RWPE1 (cell line): ENCODE measurements around the gene OTUD7B.
"Not testable (repeated sequence)": the region's sequence is repeated elsewhere in the genome, so short reads cannot be mapped to it uniquely, and the experiment has no call there.

Source experiments
- CTCF ChIA-PET: fragments of 350-600 bp; sonication (Branson Sonifier 250); formaldehyde crosslinking; extraction: SDS; loops from one replicate; lab custom pipeline; 2021; lab: Yijun Ruan, JAX
- POLR2A ChIA-PET: fragments of 400-600 bp; formaldehyde crosslinking; extraction: SDS; loops from one replicate; lab custom pipeline; 2020; ENCODE audit warnings: antibody characterized with exemption; ENCODE audit not compliant: low non-redundant PET; lab: Yijun Ruan, JAX
- DNase-seq: peaks from one replicate; pipeline ENCODE4 v3.0.0; 2012; ENCODE audit warnings: low spot score
- H3K27ac ChIP-seq: fragments of 450-650 bp; 2 replicates; pipeline ENCODE4 v1.5.1; 2017
- CTCF ChIP-seq: fragments of 450-650 bp; conservative IDR thresholded peaks from 2 replicates; pipeline ENCODE4 v1.5.1; 2017; ENCODE audit warnings: low read depth, mild to moderate bottlenecking

OTUD7B gene

DNA sequence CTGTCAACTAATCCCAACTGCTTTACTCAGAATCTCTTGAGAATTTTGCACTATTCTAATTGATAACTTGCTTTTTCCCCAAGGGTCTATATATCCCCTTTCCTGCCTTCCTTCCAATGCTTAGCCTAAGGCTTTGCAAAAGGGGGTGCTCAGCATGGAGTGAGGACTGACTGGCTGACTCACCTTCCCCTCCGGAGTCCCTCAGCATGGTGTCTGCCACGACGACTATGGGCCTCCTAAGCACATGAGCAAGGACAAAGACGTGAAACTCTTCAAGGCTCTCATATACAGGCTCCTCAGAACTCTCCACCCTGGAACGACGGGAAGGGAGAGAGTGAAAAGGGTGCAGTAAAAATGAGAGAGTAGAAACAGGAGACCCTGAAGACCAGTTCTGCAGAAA lies 60.6 kb downstream of the OTUD7B start:
- peak overlapping the region; percentile 25; the same call in 1 of the 2 replicates for H3K27ac ChIP-seq
- ChIA-PET CTCF (no interaction called here), POLR2A (no interaction called here)
- no peak for DNase-seq
- TF ChIP-seq CTCF, result no peak

DNA sequence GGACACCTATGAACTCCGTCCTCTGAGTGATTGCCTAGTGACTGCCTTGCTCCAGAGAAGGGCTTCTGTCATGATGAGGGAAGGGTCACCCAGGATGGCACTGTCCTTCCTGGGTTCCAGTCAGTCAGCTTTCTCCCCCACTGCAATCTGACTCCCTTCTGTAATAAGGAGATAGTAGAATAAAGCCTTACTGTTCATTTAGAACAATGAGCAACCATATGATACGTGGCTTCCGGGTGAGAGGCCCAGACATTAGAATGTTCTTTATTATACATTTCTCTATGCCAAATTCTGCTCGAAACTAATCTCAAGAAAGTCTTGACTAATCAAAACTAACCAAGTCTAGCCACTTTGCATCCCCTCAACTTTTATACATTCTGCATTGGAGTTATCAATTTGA lies 65.3 kb downstream of the OTUD7B start:
- CTCF ChIA-PET, result interaction anchor here (1.3 kb wide), 1 partner anchor 12 kb away, joined by 3 read pairs; no protein-coding TSS in a partner anchor
- no peak for TF ChIP-seq CTCF
- no peak overlapping the region for H3K27ac ChIP-seq
- DNase-seq, result no peak
- POLR2A ChIA-PET, result no interaction called here

DNA sequence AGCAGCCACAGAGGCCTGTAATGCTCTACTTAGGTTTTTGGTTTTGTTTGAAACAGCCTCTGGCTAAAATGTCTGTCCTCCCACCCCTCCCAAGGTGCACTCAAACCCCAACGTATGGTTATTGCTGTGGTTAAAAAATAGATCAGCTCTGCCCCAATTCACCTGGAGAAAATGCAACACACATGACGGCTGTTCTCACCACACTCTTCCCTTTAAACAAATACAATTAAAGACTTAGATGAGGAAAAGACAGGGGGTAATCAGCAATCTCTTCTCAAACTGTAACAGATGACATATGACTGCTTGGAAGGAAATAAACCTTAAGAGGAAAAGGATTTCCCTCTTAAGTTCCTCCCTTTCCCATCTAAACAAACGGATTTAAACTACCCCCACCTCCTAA lies 67.6 kb downstream of the OTUD7B start:
- no peak for DNase-seq
- no peak for TF ChIP-seq CTCF
- ChIA-PET POLR2A (no interaction called here), CTCF (interaction anchor here (0.6 kb wide), 1 partner anchor 126 kb away, joined by 3 read pairs; no protein-coding TSS in a partner anchor)
- H3K27ac ChIP-seq, result no peak overlapping the region

DNA sequence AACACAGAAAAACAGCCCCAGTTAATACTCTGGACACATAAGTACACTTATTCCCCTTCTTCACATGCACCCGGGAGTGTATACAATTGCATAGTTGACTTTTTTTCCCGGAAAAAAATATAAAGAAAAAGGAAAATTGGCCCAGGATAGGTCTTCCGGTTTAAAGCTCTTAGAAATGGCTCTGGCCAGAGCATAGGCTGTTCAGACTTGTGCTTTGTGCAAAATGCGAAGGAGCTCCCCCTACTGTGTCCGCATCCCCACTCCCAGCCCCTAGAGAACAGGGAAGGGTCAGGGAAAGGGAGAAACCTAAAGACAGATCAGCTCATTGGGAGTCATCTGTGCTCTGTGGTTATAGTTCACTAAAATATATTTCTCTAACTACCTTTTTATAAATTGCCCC lies 68.3 kb downstream of the OTUD7B start:
- TF ChIP-seq CTCF, result peak; percentile 21; the same call in 1 of the 2 replicates
- no peak overlapping the region for H3K27ac ChIP-seq
- CTCF ChIA-PET, result interaction anchor here (0.5 kb wide), 1 partner anchor 18 kb away, joined by 5 read pairs; no protein-coding TSS in a partner anchor
- POLR2A ChIA-PET, result no interaction called here
- peak; percentile 28 for DNase-seq

DNA sequence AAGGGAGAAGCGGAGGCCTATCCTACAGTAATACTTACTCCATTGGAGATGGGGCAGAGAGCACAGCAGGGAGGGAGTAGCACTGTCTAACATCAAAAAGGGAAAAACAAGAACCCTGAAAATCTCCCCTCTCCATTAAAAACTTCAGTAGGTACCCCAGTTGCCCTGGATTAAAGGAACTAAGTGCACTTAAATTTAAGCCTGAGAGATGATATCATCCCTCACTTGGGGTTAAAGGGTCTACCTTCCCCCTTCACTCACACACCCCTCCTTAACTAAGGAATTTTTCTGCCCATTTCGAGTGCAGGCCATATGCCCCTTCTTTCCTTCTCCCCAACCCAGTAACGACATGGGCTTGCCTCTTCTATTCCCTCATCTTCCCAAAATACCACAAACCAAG lies 70.1 kb downstream of the OTUD7B start:
- ChIA-PET POLR2A (no interaction called here), CTCF (interaction anchor here (0.6 kb wide), 2 partner anchors 34 to 133 kb away, joined by 3 to 4 read pairs; no protein-coding TSS in a partner anchor)
- no peak for TF ChIP-seq CTCF
- no peak for DNase-seq
- H3K27ac ChIP-seq, result no peak overlapping the region

DNA sequence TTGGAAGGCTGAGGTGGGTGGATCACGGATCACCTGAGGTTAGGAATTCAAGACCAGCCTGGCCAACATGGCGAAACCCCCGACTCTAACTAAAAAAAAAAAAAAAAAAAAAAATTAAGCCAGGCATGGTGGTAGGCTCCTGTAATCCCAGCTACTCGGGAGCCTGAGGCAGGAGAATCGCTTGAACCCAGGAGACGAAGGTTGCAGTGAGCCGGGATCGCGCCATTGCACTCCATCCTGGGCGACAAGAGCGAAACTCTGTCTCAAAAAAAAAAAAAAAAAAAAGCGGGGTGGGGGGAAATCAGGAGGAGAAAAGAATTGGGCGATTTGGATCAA lies 71.9 kb downstream of the OTUD7B start:
- POLR2A ChIA-PET, result interaction anchor here (1.0 kb wide), 1 partner anchor 10 kb away, joined by 3 read pairs; no protein-coding TSS in a partner anchor
- DNase-seq, CTCF ChIA-PET: not testable (repeated sequence)
- peak overlapping the region; percentile 96 for H3K27ac ChIP-seq

- H3K27ac ChIP-seq, result peak overlapping the region; percentile 96
- TF ChIP-seq CTCF, result no peak
- ChIA-PET POLR2A (interaction anchor here (1.3 kb wide), 1 partner anchor 50 kb away, joined by 8 read pairs; a partner anchor contains a TSS), CTCF (interaction anchor here (0.7 kb wide), 1 partner anchor 113 kb away, joined by 3 read pairs; no protein-coding TSS in a partner anchor)
- DNase-seq, result no peak
These were observed 72.8 kb downstream of the OTUD7B start for GRCh38 chr1:149937759-149938158.
